Measurements from ENCODE around the gene FRMD1.

Gene FRMD1

GRCh38 chr6:168040856-168041496 is 38.0 kb downstream of the FRMD1 start:
- H2BK15ac ChIP-seq (ENCODE audit: low read depth, poor library complexity, severe bottlenecking) = no peak overlapping the region
- no peak overlapping the region for H2BK120ac ChIP-seq (ENCODE audit: low read depth, low read length)
- peaks cover 19% of the 10 kb centered on the region for H3K9me3 ChIP-seq (ENCODE audit: control insufficient read depth, low read length)
- no peak overlapping the region for H3K27ac ChIP-seq (ENCODE audit: low read length, poor library complexity, severe bottlenecking)
- H4K91ac ChIP-seq (ENCODE audit: low read length) = no peak overlapping the region
- no peaks in the 10 kb centered on the region for H3K27me3 ChIP-seq (ENCODE audit: control insufficient read depth in 1 of 2, insufficient read depth in 1 of 2, low read length in 2 of 2)
- no peak overlapping the region for H4K8ac ChIP-seq (ENCODE audit: low read length)
- H2BK12ac ChIP-seq (ENCODE audit: low read length in 2 of 2) = no peak overlapping the region
- H3K23ac ChIP-seq (ENCODE audit: low read length in 2 of 2) = no peak overlapping the region
- no peak overlapping the region for H2AFZ ChIP-seq (ENCODE audit: low read depth, low read length)
- H3K4ac ChIP-seq (ENCODE audit: low read depth in 1 of 2, low read length in 2 of 2) = no peak overlapping the region
- no peaks in the 10 kb centered on the region for H3K36me3 ChIP-seq (ENCODE audit: control insufficient read depth in 1 of 2, insufficient read depth in 2 of 2, low read depth in 1 of 2, low read length in 2 of 2)
- H2BK5ac ChIP-seq (ENCODE audit: low read depth, low read length, poor library complexity, severe bottlenecking) = no peak overlapping the region
- no peak for DNase-seq
- H3K14ac ChIP-seq (ENCODE audit: low read length in 2 of 2) = no peak overlapping the region
- no peak overlapping the region for H3K4me3 ChIP-seq (ENCODE audit: insufficient read depth in 1 of 2, low read depth in 1 of 2, low read length in 2 of 2)
- H3K79me1 ChIP-seq (replicated peaks; ENCODE audit: low read length, poor library complexity, severe bottlenecking) = no peaks in the 10 kb centered on the region
- H3K9ac ChIP-seq (ENCODE audit: low read length) = no peak overlapping the region
- no peak overlapping the region for H3K4me2 ChIP-seq (ENCODE audit: low read length, poor library complexity, severe bottlenecking)
- no peak overlapping the region for H2AK5ac ChIP-seq (ENCODE audit: low read length, severe bottlenecking)
- no peak overlapping the region for H3K18ac ChIP-seq (ENCODE audit: low read depth in 1 of 2, low read length in 2 of 2)
- WGBS = 96% methylated on average over 14 of the region's 15 CpGs
- peaks cover 2% of the 10 kb centered on the region for H3K4me1 ChIP-seq (ENCODE audit: control insufficient read depth, insufficient read depth, low read depth, low read length)

GRCh38 chr6:168039849-168040248 is 39.2 kb downstream of the FRMD1 start:
- Histone ChIP-seq H3K4me3 (ENCODE audit: insufficient read depth in 1 of 2, low read depth in 1 of 2, low read length in 2 of 2) (no peak overlapping the region), H3K18ac (ENCODE audit: low read depth in 1 of 2, low read length in 2 of 2) (no peak overlapping the region), H3K27me3 (ENCODE audit: control insufficient read depth in 1 of 2, insufficient read depth in 1 of 2, low read length in 2 of 2) (no peaks in the 10 kb centered on the region), H3K79me1 (replicated peaks; ENCODE audit: low read length, poor library complexity, severe bottlenecking) (no peaks in the 10 kb centered on the region), H3K23ac (ENCODE audit: low read length in 2 of 2) (no peak overlapping the region), H2BK120ac (ENCODE audit: low read depth, low read length) (no peak overlapping the region), H2BK5ac (ENCODE audit: low read depth, low read length, poor library complexity, severe bottlenecking) (no peak overlapping the region), H2BK12ac (ENCODE audit: low read length in 2 of 2) (no peak overlapping the region), H3K9ac (ENCODE audit: low read length) (no peak overlapping the region), H4K8ac (ENCODE audit: low read length) (no peak overlapping the region), H3K4me1 (ENCODE audit: control insufficient read depth, insufficient read depth, low read depth, low read length) (no peaks in the 10 kb centered on the region), H3K4ac (ENCODE audit: low read depth in 1 of 2, low read length in 2 of 2) (no peak overlapping the region), H3K27ac (ENCODE audit: low read length, poor library complexity, severe bottlenecking) (no peak overlapping the region), H2AK5ac (ENCODE audit: low read length, severe bottlenecking) (no peak overlapping the region), H2AFZ (ENCODE audit: low read depth, low read length) (no peak overlapping the region), H3K4me2 (ENCODE audit: low read length, poor library complexity, severe bottlenecking) (no peak overlapping the region), H3K36me3 (ENCODE audit: control insufficient read depth in 1 of 2, insufficient read depth in 2 of 2, low read depth in 1 of 2, low read length in 2 of 2) (no peaks in the 10 kb centered on the region), H2BK15ac (ENCODE audit: low read depth, poor library complexity, severe bottlenecking) (no peak overlapping the region), H3K14ac (ENCODE audit: low read length in 2 of 2) (no peak overlapping the region), H3K9me3 (ENCODE audit: control insufficient read depth, low read length) (peaks cover 19% of the 10 kb centered on the region), H4K91ac (ENCODE audit: low read length) (no peak overlapping the region)
- no peak for DNase-seq
- 81% methylated on average over 13 of the region's 13 CpGs for WGBS

DNA sequence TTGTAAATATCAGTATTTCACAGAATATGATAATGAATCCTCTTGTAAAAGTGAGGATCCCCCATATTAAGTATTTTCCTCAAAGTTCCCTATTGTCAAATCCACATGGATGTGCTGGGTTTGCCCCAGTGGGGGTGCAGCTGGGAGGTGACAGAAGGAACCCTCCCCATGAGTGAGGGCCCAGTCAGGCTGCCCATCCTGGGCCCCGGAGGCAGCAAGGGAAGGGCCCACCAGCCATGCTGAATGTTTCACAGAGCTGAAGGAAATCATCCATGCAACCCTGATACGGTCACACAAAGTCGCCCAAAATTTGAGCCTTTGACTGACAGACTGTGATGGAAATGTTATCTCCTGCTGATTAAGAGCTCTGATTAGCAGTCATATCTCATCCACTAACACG is 39.7 kb downstream of the FRMD1 start:
- Histone ChIP-seq H3K79me1 (replicated peaks; ENCODE audit: low read length, poor library complexity, severe bottlenecking) (no peaks in the 10 kb centered on the region), H3K27ac (ENCODE audit: low read length, poor library complexity, severe bottlenecking) (no peak overlapping the region), H2BK120ac (ENCODE audit: low read depth, low read length) (no peak overlapping the region), H3K14ac (ENCODE audit: low read length in 2 of 2) (no peak overlapping the region), H2AK5ac (ENCODE audit: low read length, severe bottlenecking) (no peak overlapping the region), H3K9me3 (ENCODE audit: control insufficient read depth, low read length) (peaks cover 19% of the 10 kb centered on the region), H3K27me3 (ENCODE audit: control insufficient read depth in 1 of 2, insufficient read depth in 1 of 2, low read length in 2 of 2) (no peaks in the 10 kb centered on the region), H4K8ac (ENCODE audit: low read length) (no peak overlapping the region), H3K4me1 (ENCODE audit: control insufficient read depth, insufficient read depth, low read depth, low read length) (no peaks in the 10 kb centered on the region), H3K36me3 (ENCODE audit: control insufficient read depth in 1 of 2, insufficient read depth in 2 of 2, low read depth in 1 of 2, low read length in 2 of 2) (no peaks in the 10 kb centered on the region), H2AFZ (ENCODE audit: low read depth, low read length) (no peak overlapping the region), H4K91ac (ENCODE audit: low read length) (no peak overlapping the region), H2BK5ac (ENCODE audit: low read depth, low read length, poor library complexity, severe bottlenecking) (no peak overlapping the region), H2BK12ac (ENCODE audit: low read length in 2 of 2) (no peak overlapping the region), H3K4me3 (ENCODE audit: insufficient read depth in 1 of 2, low read depth in 1 of 2, low read length in 2 of 2) (no peak overlapping the region), H2BK15ac (ENCODE audit: low read depth, poor library complexity, severe bottlenecking) (no peak overlapping the region), H3K18ac (ENCODE audit: low read depth in 1 of 2, low read length in 2 of 2) (no peak overlapping the region), H3K4ac (ENCODE audit: low read depth in 1 of 2, low read length in 2 of 2) (no peak overlapping the region), H3K4me2 (ENCODE audit: low read length, poor library complexity, severe bottlenecking) (no peak overlapping the region), H3K9ac (ENCODE audit: low read length) (no peak overlapping the region), H3K23ac (ENCODE audit: low read length in 2 of 2) (no peak overlapping the region)
- WGBS = 98% methylated on average over 3 of the region's 4 CpGs
- no peak for DNase-seq

- H3K18ac ChIP-seq (ENCODE audit: low read depth in 1 of 2, low read length in 2 of 2) = no peak overlapping the region
- no peak overlapping the region for H2AFZ ChIP-seq (ENCODE audit: low read depth, low read length)
- no peak overlapping the region for H3K9ac ChIP-seq (ENCODE audit: low read length)
- H3K4me2 ChIP-seq (ENCODE audit: low read length, poor library complexity, severe bottlenecking) = no peak overlapping the region
- no peak overlapping the region for H2AK5ac ChIP-seq (ENCODE audit: low read length, severe bottlenecking)
- no peaks in the 10 kb centered on the region for H3K79me1 ChIP-seq (replicated peaks; ENCODE audit: low read length, poor library complexity, severe bottlenecking)
- 95% methylated on average over 12 of the region's 13 CpGs for WGBS
- no peak overlapping the region for H4K8ac ChIP-seq (ENCODE audit: low read length)
- H3K4me3 ChIP-seq (ENCODE audit: insufficient read depth in 1 of 2, low read depth in 1 of 2, low read length in 2 of 2) = no peak overlapping the region
- H3K9me3 ChIP-seq (ENCODE audit: control insufficient read depth, low read length) = peaks cover 19% of the 10 kb centered on the region
- no peaks in the 10 kb centered on the region for H3K36me3 ChIP-seq (ENCODE audit: control insufficient read depth in 1 of 2, insufficient read depth in 2 of 2, low read depth in 1 of 2, low read length in 2 of 2)
- no peak overlapping the region for H3K27ac ChIP-seq (ENCODE audit: low read length, poor library complexity, severe bottlenecking)
- DNase-seq = no peak
- H2BK15ac ChIP-seq (ENCODE audit: low read depth, poor library complexity, severe bottlenecking) = no peak overlapping the region
- no peaks in the 10 kb centered on the region for H3K27me3 ChIP-seq (ENCODE audit: control insufficient read depth in 1 of 2, insufficient read depth in 1 of 2, low read length in 2 of 2)
- no peak overlapping the region for H3K23ac ChIP-seq (ENCODE audit: low read length in 2 of 2)
- no peaks in the 10 kb centered on the region for H3K4me1 ChIP-seq (ENCODE audit: control insufficient read depth, insufficient read depth, low read depth, low read length)
- no peak overlapping the region for H3K4ac ChIP-seq (ENCODE audit: low read depth in 1 of 2, low read length in 2 of 2)
- no peak overlapping the region for H4K91ac ChIP-seq (ENCODE audit: low read length)
- H3K14ac ChIP-seq (ENCODE audit: low read length in 2 of 2) = no peak overlapping the region
- no peak overlapping the region for H2BK12ac ChIP-seq (ENCODE audit: low read length in 2 of 2)
- H2BK5ac ChIP-seq (ENCODE audit: low read depth, low read length, poor library complexity, severe bottlenecking) = no peak overlapping the region
- no peak overlapping the region for H2BK120ac ChIP-seq (ENCODE audit: low read depth, low read length)
Observed at GRCh38 chr6:168038576-168039140, 40.4 kb downstream of the FRMD1 start.

Measured in mesenchymal stem cell (in vitro differentiated cells and primary cell).